Measurements from ENCODE around the gene WWOX. TPM values are rescaled to one million over a fixed set of nuclear protein-coding genes. Genes with fewer than 3 reads are reported as not detected.

WWOX gene
- total RNA-seq, 1 donor from 2014 or later, result 17.8 TPM

DNA sequence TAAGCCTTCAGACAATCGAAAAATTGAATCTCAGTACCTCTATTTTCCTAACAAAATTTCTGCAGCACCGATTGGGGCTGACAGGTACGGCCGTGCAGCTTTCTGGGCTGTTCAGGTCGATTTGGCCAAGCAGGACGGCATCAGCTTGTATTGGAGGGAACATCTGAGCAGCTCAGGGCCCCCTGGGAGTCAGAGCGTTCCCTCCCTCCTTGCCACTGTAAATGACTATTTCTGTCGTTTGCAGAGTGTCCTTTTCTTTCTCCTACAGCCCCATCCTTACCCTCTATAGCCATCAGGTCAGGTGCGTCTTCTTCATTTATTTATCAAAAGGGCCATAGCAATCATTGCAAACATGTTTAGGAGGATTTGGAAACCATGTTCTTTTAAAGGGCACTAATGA lies 731.1 kb downstream of the WWOX start:
- Mint-ChIP-seq H3K4me3 (no peak overlapping the region), H3K27me3 (ENCODE audit: insufficient read depth) (no peaks in the 10 kb centered on the region), H3K36me3 (ENCODE audit: low read depth) (no peaks in the 10 kb centered on the region), H3K27ac (no peak overlapping the region), H3K4me1 (ENCODE audit: low read depth) (no peaks in the 10 kb centered on the region), H3K9me3 (no peaks in the 10 kb centered on the region)
- intact Hi-C loops (cut with micrococcal nuclease), result no loop called here
- no peak for DNase-seq (ENCODE audit: low spot score)

DNA sequence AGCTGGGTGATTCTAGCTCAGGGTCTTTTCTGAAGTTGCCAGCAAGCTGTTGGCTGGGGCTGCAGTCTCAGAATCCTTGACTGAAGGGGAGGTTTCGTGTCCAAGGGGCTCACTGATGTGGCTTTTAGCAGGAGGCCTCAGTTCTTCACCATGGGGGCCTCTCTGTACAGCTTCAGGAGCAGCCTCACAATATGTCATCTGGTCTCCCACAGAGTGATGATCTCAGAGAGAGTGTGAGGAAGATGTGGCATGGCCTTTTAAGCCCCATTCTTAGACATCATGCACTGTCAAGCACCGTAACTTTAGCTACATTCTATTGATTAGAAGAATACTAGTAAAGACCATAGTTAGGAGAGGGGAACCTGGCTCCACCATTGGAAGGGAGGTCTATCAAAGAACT lies 732.6 kb downstream of the WWOX start:
- intact Hi-C loops (cut with micrococcal nuclease), result no loop called here
- peaks cover 9% of the 10 kb centered on the region for H3K4me1 Mint-ChIP-seq (ENCODE audit: low read depth)
- no peak overlapping the region for H3K4me3 Mint-ChIP-seq
- H3K27me3 Mint-ChIP-seq (ENCODE audit: insufficient read depth), result no peaks in the 10 kb centered on the region
- no peak for DNase-seq (ENCODE audit: low spot score)
- no peaks in the 10 kb centered on the region for H3K36me3 Mint-ChIP-seq (ENCODE audit: low read depth)
- no peaks in the 10 kb centered on the region for H3K9me3 Mint-ChIP-seq
- H3K27ac Mint-ChIP-seq, result no peak overlapping the region

DNA sequence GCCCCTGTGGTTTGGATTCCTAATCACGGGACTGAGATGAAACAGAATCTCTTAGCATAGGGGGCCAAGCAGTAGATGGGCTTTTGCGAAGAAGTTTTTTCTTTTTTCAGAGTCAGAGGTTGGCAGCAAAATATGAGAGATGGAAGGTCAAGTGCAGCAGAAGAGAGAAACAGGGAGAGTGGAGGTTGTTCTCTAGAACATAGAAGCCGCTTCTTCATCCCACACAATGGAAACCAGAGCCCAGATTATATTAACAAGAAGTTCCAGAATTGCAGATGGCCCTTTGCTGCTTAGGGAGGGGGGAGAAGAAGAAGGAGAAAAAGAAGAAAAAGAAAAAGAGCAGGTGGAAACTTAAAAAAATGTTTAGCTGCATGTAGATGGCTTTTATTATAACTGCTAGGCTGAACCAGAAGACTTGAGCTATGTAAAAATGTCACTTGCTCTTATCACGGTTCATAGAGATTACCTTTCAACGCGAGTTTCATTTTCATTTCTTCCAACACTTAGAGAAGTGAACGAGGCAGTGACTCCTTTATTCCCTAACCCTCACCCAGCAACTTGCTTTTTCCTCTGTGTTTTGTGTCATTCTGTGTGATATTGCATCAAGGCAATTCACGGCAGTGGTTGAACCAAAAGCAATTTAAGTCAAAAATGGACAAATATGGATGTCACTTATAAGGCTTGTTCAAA lies 737.5 kb downstream of the WWOX start:
- peak overlapping the region; percentile 86 for H3K27ac Mint-ChIP-seq
- intact Hi-C loops (cut with micrococcal nuclease), result loop anchor here (2.0 to 5.0 kb wide), 3 partner anchors 45 to 64 kb away; no protein-coding TSS in a partner anchor

DNA sequence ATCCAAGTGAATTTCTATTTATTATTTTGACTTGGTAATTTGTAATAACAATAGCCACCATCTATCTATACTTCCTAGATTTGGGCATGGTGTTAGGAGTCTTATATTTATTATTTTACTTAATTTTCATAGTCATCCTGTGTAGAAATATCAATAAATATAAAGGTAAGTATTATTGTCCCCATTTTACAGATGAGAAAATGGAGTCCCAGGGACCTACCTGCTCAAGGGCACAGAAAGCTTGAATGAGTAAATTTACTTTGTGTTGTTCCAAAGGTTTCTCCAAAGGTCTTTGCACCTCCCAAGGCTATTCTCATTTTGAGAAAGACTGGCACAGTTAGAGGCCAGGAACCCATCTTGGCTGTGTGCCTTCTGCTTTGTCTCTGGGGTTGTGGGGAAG lies 738.3 kb downstream of the WWOX start:
- Mint-ChIP-seq H3K36me3 (ENCODE audit: low read depth) (no peaks in the 10 kb centered on the region), H3K27ac (no peak overlapping the region), H3K4me3 (no peak overlapping the region), H3K4me1 (ENCODE audit: low read depth) (peaks cover 11% of the 10 kb centered on the region), H3K9me3 (no peaks in the 10 kb centered on the region), H3K27me3 (ENCODE audit: insufficient read depth) (peaks cover 3% of the 10 kb centered on the region)
- DNase-seq (ENCODE audit: low spot score), result no peak
- intact Hi-C loops (cut with micrococcal nuclease), result loop anchor here (2.0 to 5.0 kb wide), 3 partner anchors 45 to 63 kb away; no protein-coding TSS in a partner anchor

More for the DNA sequence above, 737.5 kb downstream of the WWOX start:
- peak overlapping the region; percentile 25 for H3K4me3 Mint-ChIP-seq
- H3K4me1 Mint-ChIP-seq (ENCODE audit: low read depth), result peaks cover 11% of the 10 kb centered on the region
- H3K27me3 Mint-ChIP-seq (ENCODE audit: insufficient read depth), result peaks cover 3% of the 10 kb centered on the region
- no peaks in the 10 kb centered on the region for H3K36me3 Mint-ChIP-seq (ENCODE audit: low read depth)
- no peaks in the 10 kb centered on the region for H3K9me3 Mint-ChIP-seq
- no peak for DNase-seq (ENCODE audit: low spot score)

DNA sequence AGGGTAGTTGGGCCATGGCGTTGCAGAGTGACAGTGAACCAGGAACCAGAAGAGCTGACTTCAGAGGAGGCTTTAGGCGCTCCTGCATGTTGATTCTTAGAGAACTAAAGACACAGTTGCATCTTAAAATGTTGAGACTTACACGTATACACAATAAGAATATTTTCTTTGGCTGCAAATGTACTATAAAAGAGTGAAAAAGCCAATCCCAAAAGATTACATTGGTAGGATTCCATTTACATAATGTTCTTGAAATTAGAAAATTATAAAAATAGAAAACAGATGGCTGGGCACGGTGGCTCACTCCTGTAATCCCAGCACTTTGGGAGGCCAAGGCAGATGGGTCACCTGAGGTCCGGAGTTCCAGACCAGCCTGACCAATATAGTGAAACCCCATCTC lies 738.8 kb downstream of the WWOX start:
- no peaks in the 10 kb centered on the region for H3K9me3 Mint-ChIP-seq
- DNase-seq (ENCODE audit: low spot score), result no peak
- H3K27ac Mint-ChIP-seq, result no peak overlapping the region
- intact Hi-C loops (cut with micrococcal nuclease), result loop anchor here (5.0 kb wide), 1 partner anchor 46 kb away; no protein-coding TSS in a partner anchor
- no peak overlapping the region for H3K4me3 Mint-ChIP-seq
- peaks cover 3% of the 10 kb centered on the region for H3K27me3 Mint-ChIP-seq (ENCODE audit: insufficient read depth)
- H3K4me1 Mint-ChIP-seq (ENCODE audit: low read depth), result peaks cover 11% of the 10 kb centered on the region
- no peaks in the 10 kb centered on the region for H3K36me3 Mint-ChIP-seq (ENCODE audit: low read depth)

DNA sequence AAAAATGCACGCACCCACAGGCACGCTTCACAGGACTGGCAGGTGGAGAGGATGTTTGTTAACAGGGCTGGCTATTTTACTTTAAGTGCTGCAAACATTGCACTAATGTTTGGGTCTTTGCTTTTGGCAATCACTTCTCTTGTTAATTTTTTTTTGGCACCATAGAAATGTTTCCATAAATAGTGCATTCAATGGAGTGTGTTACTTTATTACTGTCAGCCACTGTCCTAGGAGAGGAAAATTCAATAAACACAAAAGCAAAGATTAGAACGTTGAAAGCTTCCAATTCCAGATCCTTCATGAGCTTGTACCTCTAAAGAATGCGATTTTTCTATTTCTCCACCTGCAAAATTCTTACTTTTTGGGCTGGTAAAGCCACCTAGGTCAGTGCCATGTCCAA lies 743.5 kb downstream of the WWOX start:
- H3K4me1 Mint-ChIP-seq (ENCODE audit: low read depth), result no peaks in the 10 kb centered on the region
- no peaks in the 10 kb centered on the region for H3K9me3 Mint-ChIP-seq
- peaks cover 2% of the 10 kb centered on the region for H3K27me3 Mint-ChIP-seq (ENCODE audit: insufficient read depth)
- intact Hi-C loops (cut with micrococcal nuclease), result no loop called here
- H3K27ac Mint-ChIP-seq, result no peak overlapping the region
- no peaks in the 10 kb centered on the region for H3K36me3 Mint-ChIP-seq (ENCODE audit: low read depth)
- H3K4me3 Mint-ChIP-seq, result no peak overlapping the region
- no peak for DNase-seq (ENCODE audit: low spot score)

DNA sequence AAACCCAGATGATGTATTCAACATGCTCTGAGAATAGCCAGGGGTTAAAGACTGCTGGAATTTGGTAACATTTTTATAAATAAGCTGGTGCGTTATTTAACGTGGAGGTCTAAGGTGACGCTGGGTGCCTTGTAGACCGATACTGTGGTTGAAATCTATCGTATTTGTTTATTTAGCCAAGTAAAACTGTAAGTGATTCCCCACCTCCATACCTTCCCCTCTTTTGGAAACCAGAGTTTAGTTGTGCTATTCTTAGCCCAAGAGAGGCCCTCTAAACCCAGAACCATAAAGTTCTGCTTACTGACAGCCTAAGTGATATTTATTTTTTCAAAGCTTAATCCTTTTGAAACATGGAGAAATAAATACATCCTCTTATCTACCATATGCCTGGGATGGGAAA lies 744.5 kb downstream of the WWOX start:
- no peaks in the 10 kb centered on the region for H3K4me1 Mint-ChIP-seq (ENCODE audit: low read depth)
- H3K36me3 Mint-ChIP-seq (ENCODE audit: low read depth), result no peaks in the 10 kb centered on the region
- H3K27me3 Mint-ChIP-seq (ENCODE audit: insufficient read depth), result no peaks in the 10 kb centered on the region
- no peak overlapping the region for H3K27ac Mint-ChIP-seq
- no peak for DNase-seq (ENCODE audit: low spot score)
- no peak overlapping the region for H3K4me3 Mint-ChIP-seq
- no peaks in the 10 kb centered on the region for H3K9me3 Mint-ChIP-seq
- intact Hi-C loops (cut with micrococcal nuclease), result no loop called here

DNA sequence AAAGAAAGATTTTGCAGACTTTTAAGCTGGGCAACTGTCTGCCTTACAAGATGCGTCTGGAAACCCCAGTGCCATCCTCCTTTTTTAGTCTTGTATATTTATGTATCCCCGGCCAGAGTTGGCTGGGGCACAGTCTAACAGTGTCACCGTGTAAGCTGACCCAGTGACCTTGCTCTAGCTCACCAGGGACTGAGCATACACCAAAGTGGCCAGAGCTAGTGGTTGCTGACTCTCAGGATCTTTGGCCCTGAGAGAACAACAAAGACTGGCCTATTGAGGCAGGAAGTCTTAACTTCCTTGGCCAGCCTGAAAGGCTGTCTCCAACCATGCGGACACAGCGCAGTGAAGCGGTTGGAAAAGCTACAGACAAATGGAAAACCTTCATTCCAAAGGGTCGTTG lies 745.2 kb downstream of the WWOX start:
- Mint-ChIP-seq H3K4me3 (no peak overlapping the region), H3K36me3 (ENCODE audit: low read depth) (no peaks in the 10 kb centered on the region), H3K4me1 (ENCODE audit: low read depth) (no peaks in the 10 kb centered on the region), H3K27ac (no peak overlapping the region), H3K27me3 (ENCODE audit: insufficient read depth) (no peaks in the 10 kb centered on the region), H3K9me3 (no peaks in the 10 kb centered on the region)
- DNase-seq (ENCODE audit: low spot score), result no peak
- intact Hi-C loops (cut with micrococcal nuclease), result no loop called here

DNA sequence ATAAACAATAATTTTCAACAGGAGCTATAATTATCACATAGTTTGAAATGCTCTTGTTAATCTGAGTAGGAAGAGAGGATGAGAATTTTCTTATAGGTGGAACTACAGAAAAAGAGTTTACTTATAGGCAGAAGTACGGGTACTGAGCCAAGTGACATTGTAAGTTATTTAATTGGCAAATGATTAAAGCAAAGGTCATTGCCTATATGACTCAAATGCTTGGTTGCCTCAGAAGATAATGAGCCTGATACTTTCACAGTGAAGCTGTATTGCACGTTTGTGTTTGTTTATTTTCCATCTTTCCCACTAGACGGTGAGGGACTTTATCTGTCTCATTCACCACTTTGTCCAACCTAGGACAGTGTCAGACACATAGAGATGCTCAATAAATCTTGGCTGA lies 751.8 kb downstream of the WWOX start:
- H3K9me3 Mint-ChIP-seq, result peaks cover 6% of the 10 kb centered on the region
- no peak overlapping the region for H3K27ac Mint-ChIP-seq
- intact Hi-C loops (cut with micrococcal nuclease), result no loop called here
- no peaks in the 10 kb centered on the region for H3K4me1 Mint-ChIP-seq (ENCODE audit: low read depth)
- H3K4me3 Mint-ChIP-seq, result no peak overlapping the region
- no peaks in the 10 kb centered on the region for H3K36me3 Mint-ChIP-seq (ENCODE audit: low read depth)
- no peaks in the 10 kb centered on the region for H3K27me3 Mint-ChIP-seq (ENCODE audit: insufficient read depth)
- no peak for DNase-seq (ENCODE audit: low spot score)

DNA sequence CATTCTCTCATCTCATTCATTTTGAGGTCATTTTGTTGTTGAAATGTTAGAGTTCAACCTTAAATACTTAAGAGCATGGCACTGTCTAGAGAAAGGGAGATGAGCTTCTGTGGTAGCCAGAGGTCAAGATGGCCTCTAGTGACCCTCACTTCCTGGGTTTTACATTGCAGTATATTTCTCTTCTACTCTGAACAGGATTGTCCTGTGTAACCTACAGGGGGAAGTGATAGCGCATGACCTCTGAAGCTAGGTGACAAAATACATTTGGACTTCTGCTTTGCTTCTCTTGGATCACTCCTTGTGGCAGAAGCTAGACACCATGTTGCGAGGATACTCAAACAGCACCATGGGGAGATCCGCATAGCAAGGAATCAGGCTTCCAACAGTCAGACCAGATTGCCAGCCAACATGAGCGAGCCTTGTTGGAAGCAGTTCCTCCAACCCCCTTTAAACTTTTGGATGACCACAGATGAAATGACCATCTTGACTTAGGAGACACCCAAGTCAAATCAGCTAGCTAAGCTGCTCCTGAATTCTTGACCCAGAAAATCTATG lies 752.7 kb downstream of the WWOX start:
- no peak for DNase-seq (ENCODE audit: low spot score)
- Mint-ChIP-seq H3K36me3 (ENCODE audit: low read depth) (no peaks in the 10 kb centered on the region), H3K4me3 (no peak overlapping the region), H3K27ac (no peak overlapping the region), H3K9me3 (peaks cover 6% of the 10 kb centered on the region), H3K27me3 (ENCODE audit: insufficient read depth) (no peaks in the 10 kb centered on the region), H3K4me1 (ENCODE audit: low read depth) (no peaks in the 10 kb centered on the region)
- intact Hi-C loops (cut with micrococcal nuclease), result no loop called here

DNA sequence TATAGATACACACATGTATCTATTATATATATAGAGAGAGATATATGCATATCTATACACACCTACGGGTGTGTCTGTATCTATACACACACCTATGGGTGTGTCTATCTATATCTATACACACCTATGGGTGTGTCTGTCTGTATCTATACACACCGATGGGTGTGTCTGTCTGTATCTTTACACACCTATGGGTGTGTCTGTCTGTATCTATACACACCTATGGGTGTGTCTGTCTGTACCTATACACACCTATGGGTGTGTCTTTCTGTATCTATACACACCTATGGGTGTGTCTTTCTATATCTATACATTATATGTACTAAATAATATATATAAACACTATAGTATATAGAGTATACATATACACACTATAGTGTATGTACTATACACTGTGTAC lies 762.6 kb downstream of the WWOX start:
- no peak for DNase-seq (ENCODE audit: low spot score)
- intact Hi-C loops (cut with micrococcal nuclease), result no loop called here
- Mint-ChIP-seq H3K4me3 (no peak overlapping the region), H3K9me3 (no peaks in the 10 kb centered on the region), H3K27me3 (ENCODE audit: insufficient read depth) (no peaks in the 10 kb centered on the region), H3K36me3 (ENCODE audit: low read depth) (no peaks in the 10 kb centered on the region), H3K4me1 (ENCODE audit: low read depth) (no peaks in the 10 kb centered on the region), H3K27ac (no peak overlapping the region)

DNA sequence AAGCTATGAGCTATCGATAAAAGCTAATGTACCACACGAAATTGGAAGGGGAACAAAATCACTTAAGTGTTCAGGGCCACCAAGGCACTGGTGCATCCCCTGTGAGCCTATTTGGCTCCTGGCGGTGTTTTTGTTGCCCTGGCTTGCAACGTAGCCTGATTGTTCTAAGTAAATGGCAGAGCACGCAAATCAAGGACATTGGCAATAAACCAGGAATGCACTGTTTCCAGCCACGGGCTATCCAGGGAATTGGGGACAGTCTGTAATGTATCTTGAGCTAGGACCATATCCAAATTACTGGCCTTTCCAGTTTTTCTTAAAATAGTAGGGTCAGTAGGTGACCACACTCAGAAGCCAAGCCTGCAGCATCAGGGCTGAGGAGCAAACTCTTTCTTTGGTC lies 767.1 kb downstream of the WWOX start:
- no peak for DNase-seq (ENCODE audit: low spot score)
- Mint-ChIP-seq H3K27ac (no peak overlapping the region), H3K9me3 (no peaks in the 10 kb centered on the region), H3K4me1 (ENCODE audit: low read depth) (no peaks in the 10 kb centered on the region), H3K4me3 (no peak overlapping the region), H3K36me3 (ENCODE audit: low read depth) (no peaks in the 10 kb centered on the region), H3K27me3 (ENCODE audit: insufficient read depth) (no peaks in the 10 kb centered on the region)
- intact Hi-C loops (cut with micrococcal nuclease), result no loop called here

DNA sequence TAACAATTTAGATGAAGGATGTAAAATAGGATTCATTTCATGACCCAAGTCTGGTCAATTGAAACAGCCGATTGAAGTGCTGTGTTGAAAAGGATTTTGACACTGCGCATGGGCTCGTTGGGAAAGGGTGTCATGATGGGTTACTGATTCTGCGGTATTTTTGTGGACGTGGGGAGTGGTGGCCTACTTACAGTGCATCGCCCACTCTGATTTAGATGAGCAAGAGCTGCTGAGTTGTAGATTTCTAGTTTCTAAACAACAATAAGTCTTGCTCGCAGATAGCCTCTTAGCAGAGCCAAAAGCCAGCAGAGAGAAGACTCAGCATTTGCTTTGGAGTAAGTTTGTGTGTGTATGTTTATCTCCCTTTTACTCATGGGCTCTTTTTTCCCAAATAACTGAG lies 770.0 kb downstream of the WWOX start:
- Mint-ChIP-seq H3K36me3 (ENCODE audit: low read depth) (no peaks in the 10 kb centered on the region), H3K27me3 (ENCODE audit: insufficient read depth) (no peaks in the 10 kb centered on the region), H3K4me3 (no peak overlapping the region)

DNA sequence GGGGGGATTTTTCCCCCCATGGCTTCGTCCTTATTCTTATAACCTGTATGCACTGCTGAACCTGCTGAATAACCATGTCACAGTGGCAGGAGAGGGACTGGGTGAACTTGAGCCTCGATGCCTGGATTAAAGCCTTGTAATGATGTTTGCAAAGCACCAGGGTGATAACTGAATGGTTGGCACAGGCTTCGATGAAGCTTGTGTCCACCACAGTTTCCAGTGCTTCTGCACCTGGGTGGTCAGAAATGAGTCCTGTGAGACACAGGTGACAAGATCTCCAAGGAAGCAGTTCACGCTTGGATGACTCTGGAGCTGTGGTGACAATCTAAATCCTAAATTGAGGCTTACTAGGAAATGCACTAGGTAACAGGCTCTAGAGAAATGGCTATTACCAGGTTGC lies 771.8 kb downstream of the WWOX start:
- Mint-ChIP-seq H3K9me3 (no peaks in the 10 kb centered on the region), H3K27ac (no peak overlapping the region), H3K4me3 (no peak overlapping the region), H3K4me1 (ENCODE audit: low read depth) (no peaks in the 10 kb centered on the region), H3K36me3 (ENCODE audit: low read depth) (no peaks in the 10 kb centered on the region), H3K27me3 (ENCODE audit: insufficient read depth) (no peaks in the 10 kb centered on the region)
- intact Hi-C loops (cut with micrococcal nuclease), result no loop called here
- DNase-seq (ENCODE audit: low spot score), result no peak

More for the DNA sequence above, 770.0 kb downstream of the WWOX start:
- Mint-ChIP-seq H3K9me3 (no peaks in the 10 kb centered on the region), H3K27ac (no peak overlapping the region), H3K4me1 (ENCODE audit: low read depth) (no peaks in the 10 kb centered on the region)
- intact Hi-C loops (cut with micrococcal nuclease), result no loop called here
- DNase-seq (ENCODE audit: low spot score), result no peak

All from activated T-helper 1 cell treated with anti-CD3 and anti-CD28 coated beads, Interleukin-12 subunit alpha, Interleukin-12 subunit beta, Interleukin-2, Interleukin-4 antibody, amounts not matched to agents 30 ng/mL and 10 ng/mL and 1 ng/mL, durations not matched to agents 14 hours and 24 hours and 36 hours (primary cell).